CMK (cell line): ENCODE results near the gene STRADA.

Experiments
- DNase-seq: peaks from one replicate; pipeline ENCODE4 v3.0.0-alpha.2; 2010; ENCODE audit warnings: low read depth

The STRADA gene

GRCh38 chr17:63741408-63742173, at the start of gene STRADA:
Gene STRADA (minus strand): TSS chr17:63741799. CDS start chr17:63728369, 13,430 bp downstream.
- DNase-seq = peak; percentile 96

GRCh38 chr17:63790057-63790456, 48.5 kb upstream of the STRADA start:
- DNase-seq = no peak

- DNase-seq = no peak
These were observed 45.5 kb upstream of the STRADA start for GRCh38 chr17:63786971-63787711.

- DNase-seq = no peak
These were observed 44.5 kb upstream of the STRADA start for GRCh38 chr17:63786117-63786516.

GRCh38 chr17:63785556-63785955, 44.0 kb upstream of the STRADA start:
- no peak for DNase-seq

- DNase-seq = no peak
These were observed 41.9 kb upstream of the STRADA start for GRCh38 chr17:63783522-63783921.

- no peak for DNase-seq
These were observed 39.3 kb upstream of the STRADA start for GRCh38 chr17:63780928-63781327.

GRCh38 chr17:63780507-63780906, 38.9 kb upstream of the STRADA start:
- no peak for DNase-seq

- no peak for DNase-seq
These were observed 33.8 kb upstream of the STRADA start for GRCh38 chr17:63775420-63775819.

- DNase-seq = no peak
These were observed 33.3 kb upstream of the STRADA start for GRCh38 chr17:63774969-63775265.

GRCh38 chr17:63774141-63774968, 32.8 kb upstream of the STRADA start, which contains the start of gene DDX42:
Gene DDX42 (plus strand): TSS chr17:63774170. CDS start chr17:63787050, 12,880 bp downstream.
- DNase-seq = peak; percentile 46

GRCh38 chr17:63773272-63774140, 31.9 kb upstream of the STRADA start, which contains the start of gene CCDC47:
Gene CCDC47 (minus strand): TSS chr17:63773597. CDS start chr17:63766175, 7,422 bp downstream.
- peak; percentile 96 for DNase-seq

GRCh38 chr17:63772801-63773271, 31.2 kb upstream of the STRADA start:
- DNase-seq = no peak

- no peak for DNase-seq
These were observed 26.8 kb upstream of the STRADA start for GRCh38 chr17:63768433-63768832.

GRCh38 chr17:63766754-63767153, 25.2 kb upstream of the STRADA start:
- no peak for DNase-seq

GRCh38 chr17:63764716-63765115, 23.1 kb upstream of the STRADA start:
- no peak for DNase-seq

- no peak for DNase-seq
These were observed 20.8 kb upstream of the STRADA start for GRCh38 chr17:63762161-63763078.

GRCh38 chr17:63760771-63761539, 19.4 kb upstream of the STRADA start:
- no peak for DNase-seq

- DNase-seq = no peak
These were observed 16.8 kb upstream of the STRADA start for GRCh38 chr17:63758428-63758827.
